ENCODE results near the gene ESYT1. TPM values are rescaled to one million over a fixed set of nuclear protein-coding genes. Genes with fewer than 3 reads are reported as not detected.

Gene ESYT1
- total and polyA plus RNA-seq, 2 donors: 85.1 to 116 TPM

- WGBS: under 1% methylated on average over 6 of the region's 6 CpGs
- H3K27ac ChIP-seq (ENCODE audit: low read depth): peak overlapping the region; percentile 100
- peak overlapping the region; percentile 68 for H3K4me3 ChIP-seq (ENCODE audit: low read depth, low read length)
- peaks cover 6% of the 10 kb centered on the region for H3K36me3 ChIP-seq (ENCODE audit: insufficient read depth)
- no peaks in the 10 kb centered on the region for H3K4me1 ChIP-seq (ENCODE audit: insufficient read depth)
- peak; percentile 26 for DNase-seq (ENCODE audit: extremely low spot score)
These were observed 30.9 kb downstream of the ESYT1 start for GRCh38 chr12:56158926-56159461.

GRCh38 chr12:56159482-56160192, 31.6 kb downstream of the ESYT1 start:
- Histone ChIP-seq H3K27ac (ENCODE audit: low read depth) (peak overlapping the region; percentile 100), H3K36me3 (ENCODE audit: insufficient read depth) (peaks cover 6% of the 10 kb centered on the region), H3K4me3 (ENCODE audit: low read depth, low read length) (peak overlapping the region; percentile 68), H3K4me1 (ENCODE audit: insufficient read depth) (no peaks in the 10 kb centered on the region)
- no peak for DNase-seq (ENCODE audit: extremely low spot score)
- 17% methylated on average over 8 of the region's 8 CpGs for WGBS

GRCh38 chr12:56160193-56160763, 32.2 kb downstream of the ESYT1 start:
- Histone ChIP-seq H3K36me3 (ENCODE audit: insufficient read depth) (peaks cover 8% of the 10 kb centered on the region), H3K27ac (ENCODE audit: low read depth) (peak overlapping the region; percentile 100), H3K4me1 (ENCODE audit: insufficient read depth) (no peaks in the 10 kb centered on the region), H3K4me3 (ENCODE audit: low read depth, low read length) (peak overlapping the region; percentile 68)
- no peak for DNase-seq (ENCODE audit: extremely low spot score)
- 23% methylated on average over 7 of the region's 7 CpGs for WGBS

GRCh38 chr12:56160894-56161689, 33.0 kb downstream of the ESYT1 start:
- 47% methylated on average over 11 of the region's 11 CpGs for WGBS
- DNase-seq (ENCODE audit: extremely low spot score): no peak
- Histone ChIP-seq H3K4me3 (ENCODE audit: low read depth, low read length) (peak overlapping the region; percentile 9), H3K27ac (ENCODE audit: low read depth) (peak overlapping the region; percentile 100), H3K36me3 (ENCODE audit: insufficient read depth) (peaks cover 10% of the 10 kb centered on the region), H3K4me1 (ENCODE audit: insufficient read depth) (no peaks in the 10 kb centered on the region)

- no peak overlapping the region for H3K4me3 ChIP-seq (ENCODE audit: low read depth, low read length)
- H3K4me1 ChIP-seq (ENCODE audit: insufficient read depth): no peaks in the 10 kb centered on the region
- peaks cover 10% of the 10 kb centered on the region for H3K36me3 ChIP-seq (ENCODE audit: insufficient read depth)
- H3K27ac ChIP-seq (ENCODE audit: low read depth): no peak overlapping the region
- DNase-seq (ENCODE audit: extremely low spot score): no peak
- WGBS: 47% methylated on average over 10 of the region's 10 CpGs
These were observed 33.8 kb downstream of the ESYT1 start for GRCh38 chr12:56161690-56162351.

- peaks cover 10% of the 10 kb centered on the region for H3K36me3 ChIP-seq (ENCODE audit: insufficient read depth)
- H3K27ac ChIP-seq (ENCODE audit: low read depth): no peak overlapping the region
- H3K4me1 ChIP-seq (ENCODE audit: insufficient read depth): no peaks in the 10 kb centered on the region
- DNase-seq (ENCODE audit: extremely low spot score): no peak
- WGBS: 41% methylated on average over 11 of the region's 11 CpGs
- no peak overlapping the region for H3K4me3 ChIP-seq (ENCODE audit: low read depth, low read length)
These were observed 34.6 kb downstream of the ESYT1 start for GRCh38 chr12:56162468-56163290.

DNA sequence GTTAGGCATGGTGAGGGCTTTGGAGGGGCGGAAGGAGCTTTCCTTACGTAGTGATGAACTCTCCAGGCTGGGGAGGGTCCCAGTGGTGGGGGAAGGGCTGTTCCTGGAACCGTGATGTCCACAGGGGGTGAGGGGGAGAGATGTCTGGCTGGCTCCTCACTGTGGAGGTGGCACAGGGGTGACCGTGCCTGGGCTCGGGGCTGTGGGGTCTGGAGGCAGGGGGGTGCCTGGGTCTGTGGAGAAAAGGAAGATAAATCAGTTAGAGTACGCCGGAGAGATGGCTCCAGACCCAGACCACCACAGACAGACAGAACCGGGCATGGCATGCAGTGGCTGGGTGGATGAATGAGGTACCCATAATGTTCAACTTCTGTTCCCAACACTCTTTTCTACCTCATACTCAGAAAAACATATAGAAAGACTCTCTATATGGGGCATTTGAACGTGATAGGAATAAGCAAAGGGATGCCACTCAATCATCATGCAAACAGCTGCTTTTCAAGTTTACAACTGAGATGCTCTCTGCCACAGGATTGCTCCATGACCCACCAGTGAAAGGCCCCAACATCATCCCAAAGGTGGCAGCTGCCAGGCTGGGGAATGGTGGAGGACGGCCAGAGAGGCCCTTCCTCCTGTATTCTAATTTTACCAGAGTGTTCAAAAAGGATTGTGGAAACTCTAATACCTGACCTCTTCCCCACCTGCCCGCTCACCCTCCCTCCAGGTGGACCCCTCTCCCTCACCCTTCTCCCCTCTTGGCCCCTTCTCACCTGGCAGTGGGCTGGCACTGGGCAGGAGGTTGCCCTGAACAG, 35.7 kb downstream of the ESYT1 start:
- Histone ChIP-seq H3K4me3 (ENCODE audit: low read depth, low read length) (no peak overlapping the region), H3K27ac (ENCODE audit: low read depth) (no peak overlapping the region), H3K4me1 (ENCODE audit: insufficient read depth) (no peaks in the 10 kb centered on the region), H3K36me3 (ENCODE audit: insufficient read depth) (peaks cover 10% of the 10 kb centered on the region)
- 42% methylated on average over 11 of the region's 11 CpGs for WGBS
- DNase-seq (ENCODE audit: extremely low spot score): no peak

DNA sequence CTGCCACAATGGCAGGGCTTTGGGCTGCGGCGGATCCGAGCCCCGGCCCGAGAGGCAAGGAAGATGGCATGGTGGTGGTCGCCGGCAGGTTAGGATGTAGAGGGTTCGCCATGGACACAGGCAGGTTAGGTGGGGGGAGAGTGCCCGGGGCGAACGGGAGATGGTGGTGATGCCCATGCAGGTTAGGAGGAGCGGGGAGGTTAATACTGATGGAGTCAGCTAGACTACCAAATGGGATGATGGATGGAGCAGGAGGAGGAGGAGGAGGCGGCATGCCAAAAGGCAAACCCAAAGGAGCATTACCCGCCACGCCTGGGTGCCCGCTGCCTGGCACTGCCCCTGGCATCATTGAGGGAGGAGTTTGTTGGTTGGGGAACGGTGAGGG, 36.3 kb downstream of the ESYT1 start:
- Histone ChIP-seq H3K27ac (ENCODE audit: low read depth) (no peak overlapping the region), H3K4me1 (ENCODE audit: insufficient read depth) (no peaks in the 10 kb centered on the region), H3K36me3 (ENCODE audit: insufficient read depth) (peaks cover 10% of the 10 kb centered on the region), H3K4me3 (ENCODE audit: low read depth, low read length) (no peak overlapping the region)
- DNase-seq (ENCODE audit: extremely low spot score): no peak
- WGBS: 90% methylated on average over 17 of the region's 17 CpGs

- no peak for DNase-seq (ENCODE audit: extremely low spot score)
- Histone ChIP-seq H3K36me3 (ENCODE audit: insufficient read depth) (peaks cover 13% of the 10 kb centered on the region), H3K4me3 (ENCODE audit: low read depth, low read length) (no peak overlapping the region), H3K27ac (ENCODE audit: low read depth) (no peak overlapping the region), H3K4me1 (ENCODE audit: insufficient read depth) (no peaks in the 10 kb centered on the region)
- 54% methylated on average over 4 of the region's 4 CpGs for WGBS
These were observed 37.3 kb downstream of the ESYT1 start for GRCh38 chr12:56165369-56165768.

- DNase-seq (ENCODE audit: extremely low spot score): no peak
- no peaks in the 10 kb centered on the region for H3K4me1 ChIP-seq (ENCODE audit: insufficient read depth)
- peaks cover 14% of the 10 kb centered on the region for H3K36me3 ChIP-seq (ENCODE audit: insufficient read depth)
- H3K27ac ChIP-seq (ENCODE audit: low read depth): no peak overlapping the region
- H3K4me3 ChIP-seq (ENCODE audit: low read depth, low read length): no peak overlapping the region
- whole genome bisulfite sequencing: 90% methylated on average over 11 of the region's 11 CpGs
These were observed 41.2 kb downstream of the ESYT1 start for GRCh38 chr12:56169229-56169759.

- no peak overlapping the region for H3K27ac ChIP-seq (ENCODE audit: low read depth)
- no peak for DNase-seq (ENCODE audit: extremely low spot score)
- WGBS: 91% methylated on average over 7 of the region's 7 CpGs
- H3K4me1 ChIP-seq (ENCODE audit: insufficient read depth): no peaks in the 10 kb centered on the region
- H3K4me3 ChIP-seq (ENCODE audit: low read depth, low read length): no peak overlapping the region
- peaks cover 11% of the 10 kb centered on the region for H3K36me3 ChIP-seq (ENCODE audit: insufficient read depth)
These were observed 44.8 kb downstream of the ESYT1 start for GRCh38 chr12:56172839-56173238.

GRCh38 chr12:56178347-56178746, 50.3 kb downstream of the ESYT1 start:
- H3K4me1 ChIP-seq (ENCODE audit: insufficient read depth): no peaks in the 10 kb centered on the region
- 86% methylated on average over 3 of the region's 3 CpGs for WGBS
- DNase-seq (ENCODE audit: extremely low spot score): no peak
- H3K27ac ChIP-seq (ENCODE audit: low read depth): no peak overlapping the region
- no peak overlapping the region for H3K4me3 ChIP-seq (ENCODE audit: low read depth, low read length)
- peaks cover 8% of the 10 kb centered on the region for H3K36me3 ChIP-seq (ENCODE audit: insufficient read depth)

All from urinary bladder (tissue), 4 donors.